GM19467 (cell line): ENCODE results near the gene EVI5L.
"Not testable (repeated sequence)": the region's sequence is repeated elsewhere in the genome, so short reads cannot be mapped to it uniquely, and the experiment has no call there.

Experiments used
- ATAC-seq: cut with Tn5 transposase; IDR thresholded peaks from one replicate; pipeline ENCODE4 v1.9.1; 2021; ENCODE audit warnings: mild to moderate bottlenecking, moderate library complexity; ENCODE audit not compliant: unreplicated experiment

Gene EVI5L

DNA sequence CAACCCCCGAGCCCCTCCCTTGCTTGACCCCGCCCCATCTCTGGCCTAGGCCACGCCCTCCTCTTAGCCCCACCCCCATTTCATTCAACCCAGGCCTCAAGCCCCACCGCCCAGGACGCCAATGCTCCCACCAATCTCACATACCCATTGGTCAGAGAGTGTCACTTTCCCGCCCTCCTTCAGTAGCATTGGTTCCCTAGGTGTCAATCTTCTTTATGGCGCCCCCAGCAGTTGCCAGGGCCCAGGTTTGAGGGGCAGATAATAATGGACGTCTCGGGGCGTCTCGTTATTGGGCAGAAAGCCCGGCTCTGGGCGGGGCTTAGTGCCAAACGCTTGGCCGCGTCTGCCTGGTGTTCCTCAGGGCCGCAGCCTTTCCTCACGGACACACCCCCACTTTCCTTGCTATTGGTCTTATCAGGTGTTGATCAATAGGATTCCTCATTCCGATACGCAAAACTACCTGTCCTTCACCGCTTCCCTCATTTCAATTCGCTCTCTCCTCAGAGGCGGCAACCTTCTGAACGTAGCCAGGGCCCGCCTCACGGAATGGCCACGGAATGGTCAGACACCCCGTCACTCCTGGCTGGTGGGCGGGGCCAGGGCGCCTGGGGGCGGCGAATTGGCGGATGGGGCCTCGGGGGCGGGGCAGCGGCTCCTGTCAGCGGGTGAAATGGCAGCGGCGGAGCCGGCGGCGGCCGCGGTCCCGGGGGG is at the start of gene EVI5L:
TSS of gene EVI5L (plus strand) at position 658 of the 711 bp plus-strand sequence. CDS start 16,325 bp downstream, outside the sequence.
- peak; percentile 85 for ATAC-seq

DNA sequence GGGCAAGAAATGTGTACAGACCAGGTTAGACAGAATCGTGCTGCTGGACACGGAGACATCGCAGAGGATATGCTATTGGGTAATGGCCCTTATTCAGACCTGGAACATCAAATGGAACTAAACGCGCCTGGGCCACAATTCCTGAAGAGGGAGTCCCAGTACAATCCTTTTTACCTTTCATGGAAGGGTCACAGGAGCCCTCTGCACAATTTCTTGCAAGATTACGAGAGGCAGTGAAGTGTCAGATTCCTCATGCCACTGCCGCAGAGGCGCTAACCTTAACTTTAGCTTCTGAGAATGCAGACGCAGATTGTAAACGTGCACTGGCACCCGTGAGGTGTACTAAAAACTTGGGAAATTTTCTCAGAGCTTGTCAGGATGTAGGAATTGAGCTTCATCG is 48.9 kb upstream of the EVI5L start:
- ATAC-seq = no peak

GRCh38 chr19:7783991-7784423 is 46.0 kb upstream of the EVI5L start:
- no peak for ATAC-seq

DNA sequence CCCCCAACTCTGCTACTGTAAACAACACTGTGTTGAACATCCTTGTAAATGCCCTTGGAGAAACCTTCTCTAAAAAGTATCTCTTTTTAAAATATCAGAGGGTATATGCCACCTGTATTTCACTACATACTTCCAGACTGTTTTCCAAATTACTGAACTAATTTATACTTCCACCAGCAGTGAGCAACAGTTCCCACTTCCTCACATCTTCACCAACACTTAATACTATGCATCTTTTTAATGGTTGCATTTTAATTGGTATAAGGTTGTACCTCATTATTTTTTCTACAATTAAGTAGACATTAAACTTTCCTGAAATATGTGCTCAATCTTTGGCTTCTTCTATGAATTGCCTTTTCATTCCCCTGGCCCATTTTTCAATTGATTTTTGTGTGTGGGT is 45.2 kb upstream of the EVI5L start:
- ATAC-seq = no peak

GRCh38 chr19:7787141-7787540 is 42.9 kb upstream of the EVI5L start:
- ATAC-seq = no peak

DNA sequence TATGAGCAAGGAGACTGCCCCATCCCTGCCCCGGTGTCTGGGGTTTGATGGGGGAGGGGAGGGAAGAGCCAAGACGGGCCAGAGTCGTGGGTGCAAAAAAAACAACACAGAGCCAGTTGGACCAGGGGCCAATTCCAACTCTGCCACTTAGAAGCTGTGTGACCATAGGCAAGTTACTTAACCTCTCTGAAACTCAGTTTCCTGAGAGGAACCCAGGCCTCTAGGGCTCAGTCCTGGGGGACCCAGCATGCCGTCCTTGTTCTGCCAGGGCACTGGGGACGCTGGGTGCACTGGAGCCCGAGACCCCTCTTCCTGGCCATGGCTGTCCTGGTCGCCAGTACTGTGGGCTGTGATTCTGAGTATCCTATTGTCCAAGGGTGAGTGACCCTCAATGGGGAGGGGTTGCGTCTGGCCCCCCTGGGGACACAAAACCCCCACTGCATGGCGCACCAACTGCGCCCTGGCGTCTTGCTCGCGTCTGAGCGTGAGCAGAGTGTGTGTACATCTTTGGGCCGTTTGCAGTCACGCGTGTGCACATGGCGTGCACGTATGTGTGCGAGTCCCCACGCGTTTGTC is 42.3 kb upstream of the EVI5L start:
- no peak for ATAC-seq

GRCh38 chr19:7788178-7788932 is 41.7 kb upstream of the EVI5L start:
- no peak for ATAC-seq

- no peak for ATAC-seq
Observed at GRCh38 chr19:7788933-7789323, 41.1 kb upstream of the EVI5L start.

DNA sequence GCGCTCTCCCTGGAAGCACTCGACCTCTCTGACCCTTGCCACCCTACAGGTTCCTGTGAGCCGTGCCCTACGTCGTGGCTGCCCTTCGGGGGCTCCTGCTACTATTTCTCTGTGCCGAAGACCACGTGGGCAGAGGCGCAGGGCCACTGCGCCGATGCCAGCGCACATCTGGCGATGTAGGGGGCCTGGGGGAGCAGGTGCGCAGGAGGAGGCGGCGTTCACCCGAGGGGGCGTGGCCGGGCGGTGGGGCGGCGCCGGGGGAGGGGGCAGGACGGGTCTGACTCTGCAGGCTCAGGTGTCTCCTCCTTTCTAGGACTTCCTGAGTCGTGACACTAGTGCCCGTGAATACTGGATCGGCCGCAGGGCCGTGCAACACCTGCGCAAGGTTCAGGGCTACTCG is 40.6 kb upstream of the EVI5L start:
- ATAC-seq = no peak

DNA sequence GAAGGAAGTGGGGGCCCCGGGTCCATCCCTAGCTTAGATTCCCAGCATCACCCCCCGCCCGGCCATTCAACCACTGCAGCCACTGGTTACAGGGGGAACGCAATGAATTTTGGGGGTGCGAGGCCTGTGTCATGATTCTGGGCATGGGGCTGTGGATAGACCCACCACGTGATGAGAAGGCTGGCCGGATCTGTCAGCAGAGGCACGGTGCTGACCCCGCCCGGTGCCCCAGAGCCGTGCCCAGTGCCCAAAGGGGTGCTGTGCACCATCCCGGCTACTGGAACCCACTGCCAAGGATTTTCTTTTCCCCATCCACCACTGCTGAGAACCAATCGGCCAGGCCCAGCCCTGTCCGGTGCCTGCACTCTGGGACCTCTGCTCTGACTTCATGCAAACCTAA is 39.6 kb upstream of the EVI5L start:
- no peak for ATAC-seq

GRCh38 chr19:7792281-7792680 is 37.7 kb upstream of the EVI5L start:
- ATAC-seq = no peak

DNA sequence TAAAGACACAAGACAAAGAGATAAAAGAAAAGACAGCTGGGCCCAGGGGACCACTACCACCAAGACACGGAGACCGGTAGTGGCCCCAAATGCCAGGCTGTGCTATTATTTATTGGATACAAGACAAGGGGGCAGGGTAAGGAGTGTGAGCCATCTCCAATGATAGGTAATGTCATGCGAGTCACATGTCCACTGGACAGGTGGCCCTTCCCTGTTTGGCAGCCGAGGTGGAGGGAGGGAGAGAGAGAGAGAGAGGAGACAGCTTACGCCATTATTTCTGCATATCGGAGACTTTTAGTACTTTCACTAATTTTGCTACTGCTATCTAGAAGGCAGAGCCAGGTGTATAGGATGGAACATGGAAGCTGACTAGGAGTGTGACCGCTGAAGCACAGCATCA is 37.3 kb upstream of the EVI5L start:
- not testable (repeated sequence) for ATAC-seq

DNA sequence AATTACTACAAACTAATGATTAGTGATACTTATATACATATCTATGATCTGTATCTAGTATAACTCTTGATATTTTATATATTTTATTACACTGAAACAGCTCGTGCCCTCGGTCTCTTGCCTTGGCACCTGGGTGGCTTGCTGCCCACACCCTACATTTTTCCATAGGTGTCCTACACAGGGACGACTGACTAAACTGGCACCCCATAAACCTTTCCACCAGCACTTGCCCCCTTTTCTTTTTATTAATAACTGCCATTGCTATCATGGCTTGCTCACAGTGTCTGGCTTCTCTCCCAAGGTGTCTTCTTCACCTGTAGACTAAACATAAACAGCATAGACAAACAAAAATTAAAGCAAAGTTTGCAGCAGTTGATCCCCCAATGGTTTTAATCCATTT is 36.5 kb upstream of the EVI5L start:
- ATAC-seq = no peak

GRCh38 chr19:7795555-7796161 is 34.4 kb upstream of the EVI5L start:
- no peak for ATAC-seq

- ATAC-seq = no peak
Observed at GRCh38 chr19:7799640-7800355, 30.2 kb upstream of the EVI5L start.

DNA sequence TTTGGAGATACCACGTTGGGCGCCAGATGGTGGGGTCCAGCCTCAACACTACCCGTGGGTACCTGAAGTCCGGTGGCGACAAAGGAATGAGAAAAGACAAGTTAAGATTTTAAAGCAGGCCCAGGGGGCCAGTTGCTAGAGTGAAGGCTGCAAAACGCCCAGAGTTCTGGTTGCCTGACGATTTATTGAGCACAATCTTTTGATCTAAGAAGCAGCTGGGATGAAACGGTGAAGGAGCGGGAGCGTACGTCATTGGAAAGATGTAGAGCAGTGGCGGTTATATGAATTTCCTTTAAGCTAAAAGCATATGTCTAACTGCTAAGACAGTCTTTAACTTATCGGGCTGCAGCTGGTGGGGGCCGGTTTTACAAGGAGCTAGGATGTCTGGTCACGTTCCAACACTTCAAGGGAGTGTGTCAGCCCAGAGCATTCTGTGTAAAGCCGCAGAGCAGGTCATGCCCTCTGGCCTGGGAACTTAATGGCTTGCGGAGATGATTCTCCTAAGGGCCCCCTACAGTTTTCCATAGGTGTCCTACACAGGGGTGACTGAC is 28.9 kb upstream of the EVI5L start:
- no peak for ATAC-seq

GRCh38 chr19:7806234-7806633 is 23.8 kb upstream of the EVI5L start:
- no peak for ATAC-seq

DNA sequence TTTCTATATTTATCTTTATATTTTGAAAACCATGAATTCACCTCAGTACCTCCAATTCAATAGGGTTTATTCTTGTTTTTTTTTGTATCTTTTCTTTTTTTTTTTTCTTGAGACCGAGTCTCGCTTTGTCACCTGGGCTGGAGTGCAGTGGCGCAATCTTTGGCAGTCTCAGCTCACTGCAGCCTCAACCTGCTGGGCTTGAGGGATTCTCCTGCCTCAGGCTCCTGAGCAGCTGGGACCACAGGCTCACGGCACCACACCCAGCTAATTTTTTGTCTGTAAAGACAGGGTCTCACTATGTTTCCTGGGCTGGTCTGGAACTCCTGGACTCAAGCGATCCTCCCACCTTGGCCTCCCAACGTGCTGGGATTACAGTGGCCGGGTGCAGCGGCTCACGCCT is 23.1 kb upstream of the EVI5L start:
- no peak for ATAC-seq

DNA sequence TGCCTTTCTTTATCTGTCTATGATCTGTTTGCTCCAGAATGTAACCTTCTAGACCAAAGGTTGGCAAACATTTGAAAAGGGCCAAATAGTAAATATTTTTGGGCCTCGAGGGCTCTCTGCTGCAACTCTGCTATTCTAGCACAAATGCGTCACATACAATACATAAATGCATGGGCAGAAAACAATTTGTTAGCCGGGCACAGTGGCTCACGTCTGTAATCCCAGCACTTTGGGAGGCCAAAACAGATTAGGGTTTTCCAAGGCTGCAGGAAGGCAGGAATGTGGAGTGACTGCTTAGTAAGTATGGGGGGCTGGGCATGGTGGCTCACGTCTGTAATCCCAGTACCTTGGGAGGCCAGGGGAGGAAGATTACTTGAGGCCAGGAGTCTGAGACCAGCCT is 21.9 kb upstream of the EVI5L start:
- no peak for ATAC-seq

GRCh38 chr19:7811989-7812388 is 18.0 kb upstream of the EVI5L start:
- ATAC-seq = no peak

DNA sequence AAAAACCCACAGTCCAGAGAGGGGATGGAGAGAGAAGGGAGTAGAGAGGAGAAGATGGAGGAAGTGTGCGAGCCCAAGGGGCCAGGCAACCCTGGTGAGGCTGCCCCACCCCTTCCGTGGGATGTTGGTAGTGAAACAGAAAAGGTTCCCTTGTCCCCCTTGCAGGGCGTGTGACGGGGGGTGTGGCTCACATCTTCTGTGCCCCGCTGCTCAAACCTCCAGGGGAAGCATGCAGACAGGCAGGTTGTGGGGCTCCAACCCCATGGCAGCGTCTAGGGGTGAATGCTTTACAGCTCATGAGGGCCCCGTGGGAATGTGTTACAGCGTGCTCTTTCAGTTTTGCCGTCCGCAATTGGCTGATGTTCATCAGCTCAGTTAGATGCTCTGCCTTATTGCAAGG is 14.7 kb upstream of the EVI5L start:
- ATAC-seq = no peak
